PC-9 (cell line): Measurements from ENCODE around the gene BOK. TPM values are rescaled to one million over a fixed set of nuclear protein-coding genes. Genes with fewer than 3 reads are reported as not detected.

ENCODE experiments used
- BruUV-seq: library from RNA; stranded (reverse); fragments of 400-500 nt; replicated peaks from 2 replicates; lab custom pipeline; 2021; lab: Mats Ljungman, UMichigan
- CTCF ChIA-PET: fragments of 300-600 bp; sonication (Branson Sonifier 250); formaldehyde crosslinking; loops from one replicate; lab custom pipeline; 2022; ENCODE audit warnings: antibody characterized with exemption; lab: Charles Lee
- POLR2A ChIA-PET: fragments of 300-600 bp; sonication (Branson Sonifier 250); formaldehyde crosslinking; loops from one replicate; lab custom pipeline; 2022; ENCODE audit warnings: antibody characterized with exemption; ENCODE audit not compliant: unreplicated experiment; lab: Charles Lee
- DNase-seq, 2 experiments: peaks; one replicate each; pipeline versions ENCODE4 v3.0.0 to v3.0.0-alpha.2; 2015 to 2022; ENCODE audit warnings: mixed read lengths in 1 of 2
- H2AFZ ChIP-seq: fragments of 200-600 bp; sonication (generic); 2 replicates; pipeline ENCODE4 v1.8.1; 2017; ENCODE audit warnings: antibody characterized with exemption
- H3F3A ChIP-seq: fragments of 200-600 bp; sonication (generic); 2 replicates; pipeline ENCODE4 v1.8.1; 2017; ENCODE audit warnings: antibody characterized with exemption, mild to moderate bottlenecking, low read depth; ENCODE audit not compliant: insufficient read depth
- H3K27ac ChIP-seq: fragments of 200-600 bp; sonication (generic); 2 replicates; pipeline ENCODE4 v1.6.1; 2016; ENCODE audit warnings: mixed run types
- H3K27me3 ChIP-seq: fragments of 200-600 bp; sonication (generic); 2 replicates; pipeline ENCODE4 v1.6.1; 2016; ENCODE audit warnings: low read depth, mixed run types; ENCODE audit not compliant: insufficient read depth
- H3K36me3 ChIP-seq: fragments of 200-600 bp; sonication (generic); 2 replicates; pipeline ENCODE4 v1.6.1; 2016; ENCODE audit warnings: low read depth, mixed run types
- H3K4me1 ChIP-seq: fragments of 200-600 bp; sonication (generic); replicated peaks from 2 replicates; pipeline ENCODE4 v1.6.1; 2016; ENCODE audit warnings: mixed run types; ENCODE audit not compliant: insufficient read depth
- H3K4me2 ChIP-seq: fragments of 200-600 bp; sonication (generic); 2 replicates; pipeline ENCODE4 v1.6.1; 2017; ENCODE audit warnings: mixed run types
- H3K4me3 ChIP-seq: fragments of 200-600 bp; sonication (generic); 2 replicates; pipeline ENCODE4 v1.6.1; 2016; ENCODE audit warnings: mixed run types
- H3K79me2 ChIP-seq: fragments of 200-600 bp; sonication (generic); 2 replicates; pipeline ENCODE4 v1.6.1; 2017; ENCODE audit warnings: low read depth, mixed run types
- H3K9me2 ChIP-seq: fragments of 200-600 bp; sonication (generic); 2 replicates; pipeline ENCODE4 v1.8.1; 2017; ENCODE audit warnings: mild to moderate bottlenecking; ENCODE audit not compliant: insufficient read depth
- H3K9me3 ChIP-seq: fragments of 200-600 bp; sonication (generic); 2 replicates; pipeline ENCODE4 v1.8.1; 2016; ENCODE audit warnings: low read depth; ENCODE audit not compliant: insufficient read depth
- H4K20me1 ChIP-seq: fragments of 200-600 bp; sonication (generic); 2 replicates; pipeline ENCODE4 v1.8.1; 2017; ENCODE audit not compliant: insufficient read depth
- EZH2 ChIP-seq: fragments of 200-600 bp; sonication (generic); IDR thresholded peaks from 2 replicates; pipeline ENCODE4 v1.8.0; 2017; ENCODE audit warnings: antibody characterized with exemption, low read depth
- intact Hi-C: fragments of 100-400 bp; cut with micrococcal nuclease; formaldehyde crosslinking; loops from one replicate; pipeline ENCODE4 v1.10.0; 2022; ENCODE audit not compliant: unreplicated experiment
- total RNA-seq: library from RNA; stranded (reverse); gene quantifications from 2 replicates; pipeline ENCODE4 v1.2.3, GENCODE V29; 2021
- TF ChIP-seq, protein P1 (sequence below): fragments of 200-600 bp; sonication (generic); conservative IDR thresholded peaks from 2 replicates; pipeline ENCODE4 v1.6.1; 2017; ENCODE audit warnings: mixed run types, antibody characterized with exemption, mild to moderate bottlenecking, moderate library complexity

Gene BOK
- total RNA-seq, 1 experiment from 2014 or later = 72.8 TPM

DNA sequence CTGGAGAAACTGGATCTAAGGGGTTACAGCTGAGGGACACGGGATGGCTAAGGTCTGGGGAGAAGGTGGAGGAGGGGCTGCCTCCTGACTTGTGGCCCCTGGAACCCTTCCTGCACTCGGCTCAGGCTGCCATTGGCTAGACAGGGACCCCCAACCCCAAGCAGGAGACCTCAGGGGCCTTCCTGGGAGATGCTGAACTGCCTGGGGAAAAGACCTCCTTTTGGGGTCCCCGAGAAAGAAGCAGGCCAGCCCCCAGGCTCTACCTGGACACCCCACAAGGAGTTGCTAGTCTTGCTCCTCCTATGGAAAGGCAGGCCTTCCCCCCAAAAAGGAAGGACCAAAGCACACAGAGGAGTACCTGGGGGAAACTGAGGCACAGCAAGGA is 10.1 kb upstream of the BOK start:
- BruUV-seq = no TSS peak
- Histone ChIP-seq H3K27ac (no peak overlapping the region), H3K27me3 (no peaks in the 10 kb centered on the region; the same call in 1 of the 2 replicates), H2AFZ (no peak overlapping the region), H3F3A (peaks cover 26% of the 10 kb centered on the region), H3K4me2 (peak overlapping the region; percentile 74), H3K4me1 (peaks cover 16% of the 10 kb centered on the region), H3K9me3 (no peaks in the 10 kb centered on the region), H3K36me3 (no peaks in the 10 kb centered on the region), H3K9me2 (no peaks in the 10 kb centered on the region), H3K4me3 (no peak overlapping the region), H4K20me1 (no peaks in the 10 kb centered on the region), H3K79me2 (no peaks in the 10 kb centered on the region)
- ChIA-PET CTCF (no interaction called here), POLR2A (no interaction called here)
- no peak for DNase-seq
- intact Hi-C loops = loop anchor here (2.0 to 10.0 kb wide), 3 partner anchors 50 to 191 kb away; partner anchors contain the start of genes FARP2 and ING5
- TF ChIP-seq, protein P1, sequence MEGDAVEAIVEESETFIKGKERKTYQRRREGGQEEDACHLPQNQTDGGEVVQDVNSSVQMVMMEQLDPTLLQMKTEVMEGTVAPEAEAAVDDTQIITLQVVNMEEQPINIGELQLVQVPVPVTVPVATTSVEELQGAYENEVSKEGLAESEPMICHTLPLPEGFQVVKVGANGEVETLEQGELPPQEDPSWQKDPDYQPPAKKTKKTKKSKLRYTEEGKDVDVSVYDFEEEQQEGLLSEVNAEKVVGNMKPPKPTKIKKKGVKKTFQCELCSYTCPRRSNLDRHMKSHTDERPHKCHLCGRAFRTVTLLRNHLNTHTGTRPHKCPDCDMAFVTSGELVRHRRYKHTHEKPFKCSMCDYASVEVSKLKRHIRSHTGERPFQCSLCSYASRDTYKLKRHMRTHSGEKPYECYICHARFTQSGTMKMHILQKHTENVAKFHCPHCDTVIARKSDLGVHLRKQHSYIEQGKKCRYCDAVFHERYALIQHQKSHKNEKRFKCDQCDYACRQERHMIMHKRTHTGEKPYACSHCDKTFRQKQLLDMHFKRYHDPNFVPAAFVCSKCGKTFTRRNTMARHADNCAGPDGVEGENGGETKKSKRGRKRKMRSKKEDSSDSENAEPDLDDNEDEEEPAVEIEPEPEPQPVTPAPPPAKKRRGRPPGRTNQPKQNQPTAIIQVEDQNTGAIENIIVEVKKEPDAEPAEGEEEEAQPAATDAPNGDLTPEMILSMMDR = no peak
- no peak for TF ChIP-seq EZH2

GRCh38 chr2:241550616-241551580 is 7.6 kb upstream of the BOK start:
- TF ChIP-seq, protein P1 = no peak
- no peak for TF ChIP-seq EZH2
- Histone ChIP-seq H3K4me1 (peaks cover 22% of the 10 kb centered on the region), H4K20me1 (no peaks in the 10 kb centered on the region), H3K9me2 (no peaks in the 10 kb centered on the region), H3K4me2 (no peak overlapping the region), H3K9me3 (no peaks in the 10 kb centered on the region), H2AFZ (no peak overlapping the region), H3K4me3 (no peak overlapping the region), H3K27me3 (no peaks in the 10 kb centered on the region; the same call in 1 of the 2 replicates), H3K79me2 (no peaks in the 10 kb centered on the region), H3F3A (peaks cover 15% of the 10 kb centered on the region), H3K27ac (no peak overlapping the region), H3K36me3 (no peaks in the 10 kb centered on the region)
- no peak for DNase-seq
- BruUV-seq = no TSS peak
- CTCF ChIA-PET = interaction anchor here (0.6 to 1.4 kb wide), 3 partner anchors 13 to 1124 kb away, joined by 3 to 12 read pairs (median 4); no protein-coding TSS in a partner anchor
- intact Hi-C loops = no loop called here
- POLR2A ChIA-PET = interaction anchor here (0.7 kb wide), 1 partner anchor 42 kb away, joined by 4 read pairs; no protein-coding TSS in a partner anchor

GRCh38 chr2:241551599-241551997 is 6.9 kb upstream of the BOK start:
- H3K4me2 ChIP-seq = no peak overlapping the region

More at GRCh38 chr2:241551599-241551997, 6.9 kb upstream of the BOK start:
- H3K9me2 ChIP-seq = no peaks in the 10 kb centered on the region
- no peak for DNase-seq
- no peaks in the 10 kb centered on the region for H4K20me1 ChIP-seq
- no peaks in the 10 kb centered on the region for H3K79me2 ChIP-seq
- H3K27me3 ChIP-seq = no peaks in the 10 kb centered on the region; the same call in 1 of the 2 replicates
- H3K9me3 ChIP-seq = peaks cover under 1% of the 10 kb centered on the region; the same call in 1 of the 2 replicates
- no peak overlapping the region for H2AFZ ChIP-seq
- ChIA-PET POLR2A (interaction anchor here (0.7 kb wide), 1 partner anchor 41 kb away, joined by 4 read pairs; no protein-coding TSS in a partner anchor), CTCF (no interaction called here)
- H3K4me1 ChIP-seq = peaks cover 24% of the 10 kb centered on the region
- no peaks in the 10 kb centered on the region for H3K36me3 ChIP-seq
- TF ChIP-seq, protein P1 = no peak
- no peak for TF ChIP-seq EZH2
- H3F3A ChIP-seq = peaks cover 15% of the 10 kb centered on the region
- no TSS peak for BruUV-seq
- no peak overlapping the region for H3K27ac ChIP-seq
- H3K4me3 ChIP-seq = no peak overlapping the region
- intact Hi-C loops = no loop called here
